Ascending aorta (tissue), 2 donors: Measurements from ENCODE around the gene RCAN2. TPM values are rescaled to one million over a fixed set of nuclear protein-coding genes. Genes with fewer than 3 reads are reported as not detected.

Experiments used
- DNase-seq, 2 donors: peaks; one replicate each; pipeline ENCODE4 v3.0.0-alpha.2; 2019; ENCODE audit warnings: low spot score in 2 of 2
- H3K27ac ChIP-seq, 2 donors: fragments of 200-600 bp; sonication (generic); one replicate each; pipeline ENCODE4 v1.5.1; 2016 to 2017; ENCODE audit warnings: mild to moderate bottlenecking in 1 of 2
- H3K27me3 ChIP-seq: fragments of 200-600 bp; sonication (generic); one replicate; pipeline ENCODE4 v1.5.1; 2017
- H3K36me3 ChIP-seq, 2 donors: fragments of 200-600 bp; sonication (generic); one replicate each; pipeline ENCODE4 v1.5.1; 2016
- H3K4me1 ChIP-seq, 2 donors: fragments of 200-600 bp; sonication (generic); one replicate each; pipeline ENCODE4 v1.5.1; 2016 to 2017; ENCODE audit warnings: mild to moderate bottlenecking in 1 of 2
- H3K4me3 ChIP-seq, 2 donors: fragments of 200-600 bp; sonication (generic); one replicate each; pipeline ENCODE4 v1.5.1; 2016 to 2017; ENCODE audit warnings: mild to moderate bottlenecking in 1 of 2
- H3K9me3 ChIP-seq, 2 donors: fragments of 200-600 bp; sonication (generic); one replicate each; pipeline ENCODE4 v1.5.1; 2016
- CTCF ChIP-seq, 3 experiments: fragments of 200-600 bp in 2 of 3; fragments of 450-650 bp in 1 of 3; sonication (generic) in 2 of 3; IDR thresholded peaks; one replicate each; pipeline ENCODE4 v1.5.1; 2016 to 2019; ENCODE audit warnings: antibody characterized with exemption in 3 of 3, mild to moderate bottlenecking in 1 of 3, moderate library complexity in 1 of 3
- intact Hi-C: fragments of 100-400 bp; cut with DNase I; formaldehyde crosslinking; loops from one replicate; pipeline ENCODE4 v1.15.1; 2023
- total RNA-seq: library from RNA; depleted of rRNA; stranded (reverse); fragments of >200 nt; gene quantifications from one replicate; pipeline ENCODE4 v1.1.0, GENCODE V29; 2016

RCAN2 gene
- total RNA-seq, 1 donor from 2014 or later, result 83.4 TPM

GRCh38 chr6:46510651-46511050, 19.4 kb upstream of the RCAN2 start:
- no peak for TF ChIP-seq CTCF (IDR thresholded peaks at IDR 0.05)
- H3K27me3 ChIP-seq, result no peaks in the 10 kb centered on the region
- peak overlapping the region; percentile 86 to 87 for H3K27ac ChIP-seq
- no peaks in the 10 kb centered on the region for H3K9me3 ChIP-seq
- H3K36me3 ChIP-seq, result no peaks in the 10 kb centered on the region
- DNase-seq, result peak in 1 of 2 donors; percentile 72
- intact Hi-C loops, result no loop called here
- H3K4me3 ChIP-seq, result no peak overlapping the region
- H3K4me1 ChIP-seq, result peaks cover 13 to 64% of the 10 kb centered on the region in 2 donors

DNA sequence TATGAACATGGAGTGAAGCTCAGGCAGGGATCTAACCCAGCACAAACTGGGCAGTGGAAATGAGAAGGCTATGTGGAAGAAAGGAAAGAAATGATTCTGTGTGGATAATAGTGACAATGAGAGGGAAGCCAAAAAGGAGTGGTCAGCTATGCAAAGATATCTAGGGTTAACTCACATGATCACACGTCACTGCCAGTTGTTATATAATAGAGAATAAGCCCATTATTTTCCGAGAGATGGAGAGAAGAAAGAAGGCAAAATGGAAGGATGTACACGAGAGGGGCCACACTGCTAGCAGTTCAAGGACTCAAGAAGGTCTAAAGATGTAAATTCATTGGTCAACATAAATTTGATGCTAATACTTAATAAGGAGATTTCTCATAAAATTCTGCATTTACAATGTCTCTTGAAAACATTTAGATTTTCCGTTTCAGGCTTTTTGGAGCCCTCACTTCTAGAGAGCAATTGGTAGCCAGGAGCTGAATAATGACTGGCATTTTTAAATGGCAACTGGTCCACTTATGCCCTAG, 18.8 kb upstream of the RCAN2 start:
- Histone ChIP-seq H3K27ac (peak overlapping the region; percentile 86 to 87), H3K9me3 (no peaks in the 10 kb centered on the region), H3K27me3 (no peaks in the 10 kb centered on the region), H3K4me1 (peaks cover 13 to 64% of the 10 kb centered on the region in 2 donors), H3K4me3 (no peak overlapping the region), H3K36me3 (no peaks in the 10 kb centered on the region)
- no peak for TF ChIP-seq CTCF (IDR thresholded peaks at IDR 0.05)
- DNase-seq, result no peak
- intact Hi-C loops, result no loop called here

DNA sequence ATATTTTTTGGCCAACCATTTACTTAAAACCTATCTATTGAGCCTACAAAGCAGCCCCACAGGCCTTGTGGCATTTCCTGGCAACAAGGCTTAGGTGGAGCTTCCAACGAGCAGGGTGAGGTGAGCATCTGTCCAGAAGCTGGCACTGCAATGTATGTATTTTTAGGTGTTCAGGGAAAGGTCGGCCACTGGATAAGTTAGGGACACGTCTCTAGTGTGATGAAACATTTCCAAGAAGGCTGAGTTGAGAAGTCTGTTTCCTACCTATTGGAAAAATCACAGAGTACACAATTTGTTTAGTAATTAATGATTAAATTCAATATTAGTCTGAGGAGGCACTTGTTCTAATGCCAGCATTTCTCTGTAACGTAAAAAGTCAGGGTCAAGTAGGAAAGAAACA, 17.8 kb upstream of the RCAN2 start:
- no peaks in the 10 kb centered on the region for H3K36me3 ChIP-seq
- intact Hi-C loops, result no loop called here
- no peak for TF ChIP-seq CTCF (IDR thresholded peaks at IDR 0.05)
- H3K27me3 ChIP-seq, result no peaks in the 10 kb centered on the region
- no peaks in the 10 kb centered on the region for H3K9me3 ChIP-seq
- peaks cover 13 to 66% of the 10 kb centered on the region in 2 donors for H3K4me1 ChIP-seq
- no peak for DNase-seq
- H3K4me3 ChIP-seq, result no peak overlapping the region
- peak overlapping the region; percentile 86 to 87 for H3K27ac ChIP-seq

- DNase-seq, result no peak
- Histone ChIP-seq H3K4me3 (no peak overlapping the region), H3K27me3 (no peaks in the 10 kb centered on the region), H3K27ac (peak overlapping the region; percentile 86 to 87), H3K36me3 (no peaks in the 10 kb centered on the region), H3K4me1 (peaks cover 7 to 62% of the 10 kb centered on the region in 2 donors), H3K9me3 (no peaks in the 10 kb centered on the region)
- intact Hi-C loops, result no loop called here
- no peak for TF ChIP-seq CTCF (IDR thresholded peaks at IDR 0.05)
These were observed 16.2 kb upstream of the RCAN2 start for GRCh38 chr6:46507426-46507825.

- peak overlapping the region; percentile 86 to 91 for H3K27ac ChIP-seq
- H3K36me3 ChIP-seq, result no peaks in the 10 kb centered on the region
- peaks cover 9 to 59% of the 10 kb centered on the region in 2 donors for H3K4me1 ChIP-seq
- H3K4me3 ChIP-seq, result no peak overlapping the region
- DNase-seq, result no peak
- TF ChIP-seq CTCF (IDR thresholded peaks at IDR 0.05), result no peak
- H3K9me3 ChIP-seq, result no peaks in the 10 kb centered on the region
- no peaks in the 10 kb centered on the region for H3K27me3 ChIP-seq
- intact Hi-C loops, result no loop called here
These were observed 14.7 kb upstream of the RCAN2 start for GRCh38 chr6:46505693-46506512.
